Glutamatergic neuron (in vitro differentiated cells): Measurements from ENCODE around the gene LEFTY2. TPM values are rescaled to one million over a fixed set of nuclear protein-coding genes. Genes with fewer than 3 reads are reported as not detected.

Experiments
- DNase-seq: peaks from one replicate; pipeline ENCODE4 v3.0.0; 2022
- H3K27ac Mint-ChIP-seq: one replicate; pipeline ENCODE4 v1.8.0; 2020; ENCODE audit warnings: mild to moderate bottlenecking, mixed read lengths, inconsistent platforms; ENCODE audit not compliant: unreplicated experiment
- H3K27me3 Mint-ChIP-seq: one replicate; pipeline ENCODE4 v1.8.0; 2020; ENCODE audit warnings: mild to moderate bottlenecking, moderate library complexity, mixed read lengths, inconsistent platforms; ENCODE audit not compliant: unreplicated experiment
- H3K36me3 Mint-ChIP-seq: one replicate; pipeline ENCODE4 v1.8.0; 2020; ENCODE audit warnings: mild to moderate bottlenecking, mixed read lengths, inconsistent platforms; ENCODE audit not compliant: unreplicated experiment
- H3K4me1 Mint-ChIP-seq: one replicate; pipeline ENCODE4 v1.8.0; 2020; ENCODE audit warnings: mild to moderate bottlenecking, low read depth, mixed read lengths, inconsistent platforms; ENCODE audit not compliant: unreplicated experiment
- H3K4me3 Mint-ChIP-seq: one replicate; pipeline ENCODE4 v1.8.0; 2020; ENCODE audit warnings: mild to moderate bottlenecking, mixed read lengths, inconsistent platforms; ENCODE audit not compliant: unreplicated experiment
- H3K9me3 Mint-ChIP-seq: one replicate; pipeline ENCODE4 v1.8.0; 2020; ENCODE audit warnings: mild to moderate bottlenecking, moderate library complexity, mixed read lengths, inconsistent platforms; ENCODE audit not compliant: unreplicated experiment
- total RNA-seq: library from RNA; stranded (reverse); fragmentation: NEBNext Ultra II Directional; extraction: Animal tissue kit (Norgen Biotek cat#: 25700); gene quantifications from one replicate; pipeline ENCODE4 v1.2.1, GENCODE V29; 2021; ENCODE audit not compliant: unreplicated experiment
- TF ChIP-seq, protein P1 (sequence below): fragments of 200-600 bp; sonication (generic); IDR thresholded peaks from one replicate; pipeline ENCODE4 v1.5.0; 2021; ENCODE audit not compliant: partially characterized antibody, unreplicated experiment

Gene LEFTY2
- total RNA-seq, 1 donor from 2014 or later, result 5.0 TPM

DNA sequence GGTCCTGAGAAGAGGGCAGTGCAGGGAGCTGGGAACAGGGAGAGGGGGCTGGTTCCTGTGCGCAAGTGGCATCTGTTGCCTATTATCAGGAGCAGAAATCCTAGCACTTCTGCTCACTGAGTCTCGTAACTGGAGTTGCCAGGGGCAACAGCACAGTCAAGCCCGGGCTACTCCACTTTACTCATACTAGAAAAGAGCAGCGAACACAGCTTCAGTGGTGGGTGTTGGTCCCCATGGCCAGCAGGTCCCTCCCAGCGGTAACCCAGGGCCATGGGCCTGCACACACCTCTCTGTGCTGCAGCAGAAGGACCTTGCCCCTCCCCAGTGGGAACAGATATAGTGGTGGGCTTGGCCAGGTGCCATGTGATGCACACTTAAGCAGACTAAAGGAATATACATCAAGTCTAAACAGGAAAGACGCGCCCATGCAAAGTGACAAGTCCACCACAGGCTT, 25.5 kb downstream of the LEFTY2 start:
- peak overlapping the region; percentile 57 for H3K27ac Mint-ChIP-seq
- peaks cover 3% of the 10 kb centered on the region for H3K9me3 Mint-ChIP-seq

DNA sequence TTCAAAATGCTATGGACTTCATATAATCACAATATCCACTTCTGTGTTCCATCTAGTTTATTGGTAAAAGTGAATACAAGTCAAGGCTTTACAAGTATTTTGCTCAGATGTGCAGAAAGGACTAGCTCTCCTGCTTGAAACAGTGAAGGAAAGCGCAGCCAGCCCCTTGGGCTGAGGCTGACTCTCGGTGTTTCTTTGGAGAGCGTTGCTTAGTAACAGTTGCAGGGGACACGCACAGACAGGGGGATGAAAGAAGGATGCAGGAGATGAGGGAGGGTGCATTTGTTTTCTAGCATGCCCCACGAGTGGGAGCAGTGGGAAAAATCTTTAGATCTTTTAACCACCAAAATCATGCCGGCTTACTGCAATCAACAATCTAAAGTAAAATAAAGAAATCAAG, 26.1 kb downstream of the LEFTY2 start:
- Mint-ChIP-seq H3K9me3 (peaks cover 3% of the 10 kb centered on the region), H3K36me3 (peaks cover 4% of the 10 kb centered on the region), H3K4me1 (peaks cover 18% of the 10 kb centered on the region), H3K4me3 (peak overlapping the region; percentile 54), H3K27ac (peak overlapping the region; percentile 57), H3K27me3 (no peaks in the 10 kb centered on the region)
- TF ChIP-seq, protein P1, sequence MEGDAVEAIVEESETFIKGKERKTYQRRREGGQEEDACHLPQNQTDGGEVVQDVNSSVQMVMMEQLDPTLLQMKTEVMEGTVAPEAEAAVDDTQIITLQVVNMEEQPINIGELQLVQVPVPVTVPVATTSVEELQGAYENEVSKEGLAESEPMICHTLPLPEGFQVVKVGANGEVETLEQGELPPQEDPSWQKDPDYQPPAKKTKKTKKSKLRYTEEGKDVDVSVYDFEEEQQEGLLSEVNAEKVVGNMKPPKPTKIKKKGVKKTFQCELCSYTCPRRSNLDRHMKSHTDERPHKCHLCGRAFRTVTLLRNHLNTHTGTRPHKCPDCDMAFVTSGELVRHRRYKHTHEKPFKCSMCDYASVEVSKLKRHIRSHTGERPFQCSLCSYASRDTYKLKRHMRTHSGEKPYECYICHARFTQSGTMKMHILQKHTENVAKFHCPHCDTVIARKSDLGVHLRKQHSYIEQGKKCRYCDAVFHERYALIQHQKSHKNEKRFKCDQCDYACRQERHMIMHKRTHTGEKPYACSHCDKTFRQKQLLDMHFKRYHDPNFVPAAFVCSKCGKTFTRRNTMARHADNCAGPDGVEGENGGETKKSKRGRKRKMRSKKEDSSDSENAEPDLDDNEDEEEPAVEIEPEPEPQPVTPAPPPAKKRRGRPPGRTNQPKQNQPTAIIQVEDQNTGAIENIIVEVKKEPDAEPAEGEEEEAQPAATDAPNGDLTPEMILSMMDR, result no peak
- DNase-seq, result no peak

More for the DNA sequence above, 25.5 kb downstream of the LEFTY2 start:
- H3K4me1 Mint-ChIP-seq, result peaks cover 18% of the 10 kb centered on the region
- no peak for DNase-seq
- peaks cover 4% of the 10 kb centered on the region for H3K36me3 Mint-ChIP-seq
- no peaks in the 10 kb centered on the region for H3K27me3 Mint-ChIP-seq
- TF ChIP-seq, protein P1, result no peak
- H3K4me3 Mint-ChIP-seq, result peak overlapping the region; percentile 54

DNA sequence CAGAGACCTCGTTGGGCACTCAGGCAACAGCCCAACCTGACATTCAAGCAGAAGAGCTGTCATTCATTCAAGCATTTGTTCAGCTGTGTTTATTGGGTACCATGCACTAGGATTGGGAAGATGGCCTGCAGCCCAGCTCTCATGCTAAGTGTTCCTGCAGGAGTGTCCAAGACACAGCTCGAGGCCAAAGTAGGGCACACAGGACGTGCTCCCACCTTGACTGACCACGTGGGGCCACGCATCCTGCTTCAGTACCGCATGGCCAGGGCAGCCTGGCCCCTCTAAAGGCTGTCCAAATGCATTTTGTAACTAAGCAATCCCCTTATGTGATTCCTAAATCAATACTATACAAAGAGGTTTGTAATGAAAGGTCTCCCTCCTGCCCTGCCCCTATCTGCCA, 26.6 kb downstream of the LEFTY2 start:
- Mint-ChIP-seq H3K27ac (no peak overlapping the region), H3K4me1 (peaks cover 18% of the 10 kb centered on the region), H3K9me3 (peaks cover 3% of the 10 kb centered on the region), H3K36me3 (peaks cover 4% of the 10 kb centered on the region), H3K4me3 (peak overlapping the region; percentile 54), H3K27me3 (no peaks in the 10 kb centered on the region)
- TF ChIP-seq, protein P1, result no peak
- DNase-seq, result no peak

DNA sequence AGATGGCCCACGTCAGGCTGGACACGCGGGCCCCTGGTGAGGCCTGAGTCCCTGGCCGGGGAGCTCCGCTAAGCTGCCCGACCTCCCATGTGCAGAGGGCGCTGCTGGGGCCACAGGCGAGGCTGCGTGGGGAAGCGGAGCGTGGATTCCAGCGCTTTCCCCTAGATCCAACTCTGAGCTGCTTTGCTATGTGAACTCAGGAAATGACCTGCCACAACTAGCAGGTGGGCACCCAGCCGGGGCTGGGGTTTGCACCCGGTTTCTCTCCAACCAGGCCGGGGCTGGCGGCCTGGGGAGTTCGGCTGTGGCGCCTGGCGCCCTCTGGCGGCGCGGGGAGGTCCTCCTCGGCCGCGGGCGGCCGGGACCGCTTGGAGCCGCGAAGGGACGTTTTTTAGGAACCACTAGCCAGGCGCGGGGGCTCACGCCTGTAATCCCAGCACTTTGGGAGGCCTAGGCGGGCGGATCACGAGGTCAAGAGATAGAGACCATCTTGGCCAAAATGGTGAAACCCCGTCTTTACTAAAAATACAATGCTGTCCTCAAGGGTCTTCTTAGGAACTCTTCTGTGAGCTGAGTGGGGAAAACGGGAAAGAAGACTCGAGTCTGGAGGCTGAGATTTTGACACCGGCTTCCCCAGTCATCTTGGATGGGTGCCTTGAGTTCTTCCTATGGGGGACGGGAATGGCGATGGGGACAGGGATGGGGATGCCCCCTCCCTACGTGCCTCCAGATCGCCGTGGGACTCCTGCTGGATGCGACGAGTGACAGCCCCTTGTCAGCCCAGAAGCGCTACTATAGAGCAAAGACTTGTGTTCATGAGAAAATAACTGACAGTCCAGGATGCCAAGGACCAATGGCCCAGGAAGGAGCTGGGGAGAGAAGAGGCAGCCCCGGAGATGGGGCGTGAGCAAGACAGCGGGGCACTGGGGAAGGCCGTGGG, 29.6 kb downstream of the LEFTY2 start:
- Mint-ChIP-seq H3K27me3 (peaks cover 3% of the 10 kb centered on the region), H3K4me3 (no peak overlapping the region), H3K4me1 (peaks cover 18% of the 10 kb centered on the region), H3K27ac (no peak overlapping the region), H3K9me3 (peaks cover 4% of the 10 kb centered on the region), H3K36me3 (peaks cover 4% of the 10 kb centered on the region)
- peak; percentile 76 for DNase-seq
- TF ChIP-seq, protein P1, result peak; percentile 88

DNA sequence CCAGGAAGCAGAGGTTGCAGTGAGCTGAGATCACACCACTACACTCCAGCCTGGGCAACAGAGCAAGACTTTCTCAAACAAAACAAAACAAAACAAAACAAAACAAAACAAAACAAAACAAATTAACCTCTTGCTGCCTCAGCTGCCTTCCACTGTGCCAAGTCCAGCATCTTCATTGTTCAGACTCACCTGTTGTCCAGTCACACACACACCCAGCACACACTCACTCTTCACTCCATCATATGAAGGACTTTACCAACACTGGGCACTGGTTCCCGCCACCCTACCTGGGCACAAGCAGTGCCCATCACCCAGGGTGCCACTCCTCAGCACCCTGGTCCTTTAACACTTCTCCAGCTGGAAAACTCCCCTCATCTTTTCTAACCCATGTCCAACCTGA, 31.5 kb downstream of the LEFTY2 start:
- H3K27ac Mint-ChIP-seq, result no peak overlapping the region
- peaks cover 3% of the 10 kb centered on the region for H3K27me3 Mint-ChIP-seq
- TF ChIP-seq, protein P1, result no peak
- peaks cover 2% of the 10 kb centered on the region for H3K9me3 Mint-ChIP-seq
- H3K36me3 Mint-ChIP-seq, result peaks cover 10% of the 10 kb centered on the region
- H3K4me1 Mint-ChIP-seq, result peaks cover 2% of the 10 kb centered on the region
- DNase-seq, result no peak
- no peak overlapping the region for H3K4me3 Mint-ChIP-seq
